Loucy (cell line): ENCODE results near the gene SCMH1.

Experiments
- CTCF ChIP-seq: fragments of 200-600 bp; sonication (generic); conservative IDR thresholded peaks from 2 replicates; pipeline ENCODE4 v1.5.1; 2014; ENCODE audit warnings: mild to moderate bottlenecking, antibody characterized with exemption, low read length
- EZH2phosphoT487 ChIP-seq: fragments of 200-600 bp; IDR thresholded peaks from 2 replicates; pipeline ENCODE4 v1.6.1; 2018; ENCODE audit warnings: antibody characterized with exemption, mild to moderate bottlenecking, moderate library complexity, borderline replicate concordance

GRCh38 chr1:41286486-41286885 is 44.4 kb upstream of the SCMH1 start:
- no peak for TF ChIP-seq CTCF
- TF ChIP-seq EZH2phosphoT487 = no peak
